Measurements from ENCODE around the gene SLC25A21.
"Not testable (repeated sequence)": the region's sequence is repeated elsewhere in the genome, so short reads cannot be mapped to it uniquely, and the experiment has no call there.

SLC25A21 gene

GRCh38 chr14:36869125-36869524 lies 303.3 kb downstream of the SLC25A21 start:
- no peak for DNase-seq (ENCODE audit: low read depth, low spot score)

- DNase-seq (ENCODE audit: low read depth, low spot score) = no peak
Observed at GRCh38 chr14:36866867-36867266, 305.5 kb downstream of the SLC25A21 start.

GRCh38 chr14:36863271-36863670 lies 309.1 kb downstream of the SLC25A21 start:
- DNase-seq (ENCODE audit: low read depth, low spot score) = no peak

- not testable (repeated sequence) for DNase-seq (ENCODE audit: low read depth, low spot score)
Observed at GRCh38 chr14:36862237-36862636, 310.2 kb downstream of the SLC25A21 start.

GRCh38 chr14:36860831-36861230 lies 311.6 kb downstream of the SLC25A21 start:
- DNase-seq (ENCODE audit: low read depth, low spot score) = no peak

- DNase-seq (ENCODE audit: low read depth, low spot score) = no peak
Observed at GRCh38 chr14:36859119-36859518, 313.3 kb downstream of the SLC25A21 start.

- DNase-seq (ENCODE audit: low read depth, low spot score) = no peak
Observed at GRCh38 chr14:36857842-36858445, 314.5 kb downstream of the SLC25A21 start.

- no peak for DNase-seq (ENCODE audit: low read depth, low spot score)
Observed at GRCh38 chr14:36857136-36857535, 315.3 kb downstream of the SLC25A21 start.

- no peak for DNase-seq (ENCODE audit: low read depth, low spot score)
Observed at GRCh38 chr14:36856095-36856878, 316.1 kb downstream of the SLC25A21 start.

- no peak for DNase-seq (ENCODE audit: low read depth, low spot score)
Observed at GRCh38 chr14:36855396-36855795, 317.0 kb downstream of the SLC25A21 start.

- no peak for DNase-seq (ENCODE audit: low read depth, low spot score)
Observed at GRCh38 chr14:36852981-36853691, 319.3 kb downstream of the SLC25A21 start.

- no peak for DNase-seq (ENCODE audit: low read depth, low spot score)
Observed at GRCh38 chr14:36848213-36848612, 324.2 kb downstream of the SLC25A21 start.

GRCh38 chr14:36847366-36847765 lies 325.0 kb downstream of the SLC25A21 start:
- DNase-seq (ENCODE audit: low read depth, low spot score) = no peak

GRCh38 chr14:36845356-36846012 lies 326.9 kb downstream of the SLC25A21 start:
- DNase-seq (ENCODE audit: low read depth, low spot score) = no peak

GRCh38 chr14:36844443-36845195 lies 327.8 kb downstream of the SLC25A21 start:
- DNase-seq (ENCODE audit: low read depth, low spot score) = no peak

GRCh38 chr14:36843410-36843809 lies 329.0 kb downstream of the SLC25A21 start:
- no peak for DNase-seq (ENCODE audit: low read depth, low spot score)

- no peak for DNase-seq (ENCODE audit: low read depth, low spot score)
Observed at GRCh38 chr14:36835128-36835527, 337.3 kb downstream of the SLC25A21 start.

GRCh38 chr14:36834293-36834692 lies 338.1 kb downstream of the SLC25A21 start:
- no peak for DNase-seq (ENCODE audit: low read depth, low spot score)

GRCh38 chr14:36829547-36829946 lies 342.9 kb downstream of the SLC25A21 start:
- no peak for DNase-seq (ENCODE audit: low read depth, low spot score)

- DNase-seq (ENCODE audit: low read depth, low spot score) = no peak
Observed at GRCh38 chr14:36827861-36828260, 344.5 kb downstream of the SLC25A21 start.

- DNase-seq (ENCODE audit: low read depth, low spot score) = no peak
Observed at GRCh38 chr14:36826614-36827013, 345.8 kb downstream of the SLC25A21 start.

All from astrocyte of the hippocampus (primary cell).